OCI-LY1 (cell line): ENCODE measurements around the gene MAP3K9.

ENCODE experiments used
- H2AFZ ChIP-seq: fragments of 200-600 bp; sonication (generic), shearing (Covaris generic); 2 replicates; pipeline ENCODE4 v1.6.0; 2014; ENCODE audit warnings: antibody characterized with exemption, mild to moderate bottlenecking, low read length
- H3F3A ChIP-seq: fragments of 200-600 bp; sonication (generic), shearing (Covaris generic); 2 replicates; pipeline ENCODE4 v1.6.0; 2014; ENCODE audit warnings: mild to moderate bottlenecking, antibody characterized with exemption, low read length, moderate library complexity; ENCODE audit not compliant: insufficient read depth
- H3K27ac ChIP-seq: fragments of 200-600 bp; sonication (generic); 2 replicates; pipeline ENCODE4 v1.5.1; 2014; ENCODE audit warnings: low read length, mixed run types, mild to moderate bottlenecking, low read depth; ENCODE audit not compliant: poor library complexity, severe bottlenecking
- H3K27me3 ChIP-seq: fragments of 200-600 bp; sonication (generic); 2 replicates; pipeline ENCODE4 v1.6.0; 2014; ENCODE audit warnings: antibody characterized with exemption, mild to moderate bottlenecking, low read length, moderate library complexity; ENCODE audit not compliant: insufficient read depth
- H3K36me3 ChIP-seq: fragments of 200-600 bp; sonication (generic); 2 replicates; pipeline ENCODE4 v1.6.1; 2014; ENCODE audit warnings: mild to moderate bottlenecking, antibody characterized with exemption, low read length, moderate library complexity, mixed read lengths; ENCODE audit not compliant: insufficient read depth
- H3K4me1 ChIP-seq: fragments of 200-600 bp; sonication (generic); 2 replicates; pipeline ENCODE4 v1.5.1; 2014; ENCODE audit warnings: mild to moderate bottlenecking, low read length, moderate library complexity; ENCODE audit not compliant: insufficient read depth, severe bottlenecking
- H3K4me2 ChIP-seq: fragments of 200-600 bp; sonication (generic), shearing (Covaris generic); 2 replicates; pipeline ENCODE4 v1.6.1; 2014; ENCODE audit warnings: low read length
- H3K4me3 ChIP-seq: fragments of 200-600 bp; sonication (generic); 2 replicates; pipeline ENCODE4 v1.5.1; 2014; ENCODE audit warnings: low read length, low read depth, mild to moderate bottlenecking, mixed read lengths; ENCODE audit not compliant: poor library complexity, severe bottlenecking
- H3K79me2 ChIP-seq: fragments of 200-600 bp; shearing (Covaris generic); 2 replicates; pipeline ENCODE4 v1.6.1; 2016; ENCODE audit warnings: mixed run types, low read length, mixed read lengths; ENCODE audit not compliant: insufficient read depth
- H3K9ac ChIP-seq: fragments of 200-600 bp; sonication (generic), shearing (Covaris generic); 2 replicates; pipeline ENCODE4 v1.6.1; 2014; ENCODE audit warnings: mild to moderate bottlenecking, low read length, mixed read lengths
- H3K9me2 ChIP-seq: fragments of 200-600 bp; sonication (generic), shearing (Covaris generic); 2 replicates; pipeline ENCODE4 v1.6.1; 2014; ENCODE audit warnings: low read depth, mild to moderate bottlenecking, low read length, mixed read lengths
- H3K9me3 ChIP-seq: fragments of 200-600 bp; shearing (Covaris generic); 2 replicates; pipeline ENCODE4 v1.6.1; 2014; ENCODE audit warnings: low read length, mixed read lengths
- H4K20me1 ChIP-seq: fragments of 200-600 bp; sonication (generic), shearing (Covaris generic); 2 replicates; pipeline ENCODE4 v1.6.0; 2016; ENCODE audit warnings: mild to moderate bottlenecking, low read length; ENCODE audit not compliant: insufficient read depth
- EZH2 ChIP-seq: fragments of 200-600 bp; sonication (generic), shearing (Covaris generic); IDR thresholded peaks from 2 replicates; pipeline ENCODE4 v1.8.0; 2017; ENCODE audit warnings: borderline replicate concordance, mixed run types, mild to moderate bottlenecking, antibody characterized with exemption, low read length, moderate library complexity, mixed read lengths
- TF ChIP-seq, protein P1 (sequence below): fragments of 200-600 bp; sonication (generic), shearing (Covaris generic); IDR thresholded peaks from 2 replicates; pipeline ENCODE4 v1.5.1; 2017; ENCODE audit warnings: mild to moderate bottlenecking, antibody characterized with exemption, low read length, moderate library complexity, mixed read lengths

Gene MAP3K9

DNA sequence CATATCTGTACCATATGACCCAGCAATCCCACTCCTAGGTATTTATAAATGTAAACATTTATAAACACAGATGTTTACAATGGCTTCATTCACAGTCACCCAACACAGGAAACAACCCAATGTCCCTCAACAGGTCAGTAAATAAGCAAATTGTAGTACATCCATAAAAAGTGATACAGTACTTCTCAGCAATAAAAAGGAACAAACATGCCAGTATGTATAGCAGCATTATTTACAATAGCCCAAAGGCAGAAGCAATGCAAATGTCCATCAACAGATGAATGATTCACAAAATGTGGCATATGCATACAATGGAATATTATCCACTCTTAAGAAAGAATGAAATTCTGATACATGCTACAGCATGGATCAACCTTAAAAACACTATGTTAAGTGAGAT lies 27.6 kb upstream of the MAP3K9 start:
- H3K9me2 ChIP-seq, result no peaks in the 10 kb centered on the region
- no peaks in the 10 kb centered on the region; the same call in 1 of the 2 replicates for H3K36me3 ChIP-seq
- H3K27ac ChIP-seq, result no peak overlapping the region
- no peak overlapping the region for H3K4me2 ChIP-seq
- no peaks in the 10 kb centered on the region for H3K4me1 ChIP-seq
- H3K9me3 ChIP-seq, result no peaks in the 10 kb centered on the region
- H3K4me3 ChIP-seq, result no peak overlapping the region
- no peaks in the 10 kb centered on the region for H4K20me1 ChIP-seq
- no peaks in the 10 kb centered on the region; the same call in 1 of the 2 replicates for H3K27me3 ChIP-seq
- H3K9ac ChIP-seq, result no peak overlapping the region
- H3F3A ChIP-seq, result no peaks in the 10 kb centered on the region
- TF ChIP-seq EZH2, result no peak
- TF ChIP-seq, protein P1, sequence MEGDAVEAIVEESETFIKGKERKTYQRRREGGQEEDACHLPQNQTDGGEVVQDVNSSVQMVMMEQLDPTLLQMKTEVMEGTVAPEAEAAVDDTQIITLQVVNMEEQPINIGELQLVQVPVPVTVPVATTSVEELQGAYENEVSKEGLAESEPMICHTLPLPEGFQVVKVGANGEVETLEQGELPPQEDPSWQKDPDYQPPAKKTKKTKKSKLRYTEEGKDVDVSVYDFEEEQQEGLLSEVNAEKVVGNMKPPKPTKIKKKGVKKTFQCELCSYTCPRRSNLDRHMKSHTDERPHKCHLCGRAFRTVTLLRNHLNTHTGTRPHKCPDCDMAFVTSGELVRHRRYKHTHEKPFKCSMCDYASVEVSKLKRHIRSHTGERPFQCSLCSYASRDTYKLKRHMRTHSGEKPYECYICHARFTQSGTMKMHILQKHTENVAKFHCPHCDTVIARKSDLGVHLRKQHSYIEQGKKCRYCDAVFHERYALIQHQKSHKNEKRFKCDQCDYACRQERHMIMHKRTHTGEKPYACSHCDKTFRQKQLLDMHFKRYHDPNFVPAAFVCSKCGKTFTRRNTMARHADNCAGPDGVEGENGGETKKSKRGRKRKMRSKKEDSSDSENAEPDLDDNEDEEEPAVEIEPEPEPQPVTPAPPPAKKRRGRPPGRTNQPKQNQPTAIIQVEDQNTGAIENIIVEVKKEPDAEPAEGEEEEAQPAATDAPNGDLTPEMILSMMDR, result no peak
- H2AFZ ChIP-seq, result no peak overlapping the region
- no peaks in the 10 kb centered on the region for H3K79me2 ChIP-seq

DNA sequence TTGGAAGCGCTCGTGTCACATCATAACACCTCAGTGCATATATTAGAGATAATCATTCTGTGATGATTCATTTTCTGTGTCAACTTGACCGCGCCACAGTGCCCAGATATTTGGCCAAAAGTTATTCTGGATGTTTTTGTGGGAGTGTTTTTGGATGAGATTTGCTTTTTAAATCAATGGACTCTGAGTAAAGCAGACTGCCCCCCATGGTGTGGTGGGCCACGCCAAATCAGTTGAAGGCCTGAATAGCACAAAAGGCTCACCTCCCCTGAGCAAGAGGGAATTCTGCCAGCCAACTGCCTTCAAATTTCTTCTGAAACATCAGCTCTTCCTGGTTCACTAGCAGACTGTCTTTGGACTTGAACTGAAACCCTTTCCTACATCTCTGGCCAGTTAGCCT lies 24.6 kb upstream of the MAP3K9 start:
- no peak overlapping the region for H3K9ac ChIP-seq
- no peaks in the 10 kb centered on the region for H3K36me3 ChIP-seq
- no peaks in the 10 kb centered on the region for H4K20me1 ChIP-seq
- no peaks in the 10 kb centered on the region for H3K27me3 ChIP-seq
- H3K9me3 ChIP-seq, result no peaks in the 10 kb centered on the region
- TF ChIP-seq, protein P1, result no peak
- no peak for TF ChIP-seq EZH2
- H3K79me2 ChIP-seq, result no peaks in the 10 kb centered on the region
- no peaks in the 10 kb centered on the region for H3K9me2 ChIP-seq
- H3K4me1 ChIP-seq, result no peaks in the 10 kb centered on the region
- no peak overlapping the region for H3K4me3 ChIP-seq
- H3K4me2 ChIP-seq, result no peak overlapping the region
- H2AFZ ChIP-seq, result no peak overlapping the region
- H3F3A ChIP-seq, result no peaks in the 10 kb centered on the region
- H3K27ac ChIP-seq, result no peak overlapping the region

DNA sequence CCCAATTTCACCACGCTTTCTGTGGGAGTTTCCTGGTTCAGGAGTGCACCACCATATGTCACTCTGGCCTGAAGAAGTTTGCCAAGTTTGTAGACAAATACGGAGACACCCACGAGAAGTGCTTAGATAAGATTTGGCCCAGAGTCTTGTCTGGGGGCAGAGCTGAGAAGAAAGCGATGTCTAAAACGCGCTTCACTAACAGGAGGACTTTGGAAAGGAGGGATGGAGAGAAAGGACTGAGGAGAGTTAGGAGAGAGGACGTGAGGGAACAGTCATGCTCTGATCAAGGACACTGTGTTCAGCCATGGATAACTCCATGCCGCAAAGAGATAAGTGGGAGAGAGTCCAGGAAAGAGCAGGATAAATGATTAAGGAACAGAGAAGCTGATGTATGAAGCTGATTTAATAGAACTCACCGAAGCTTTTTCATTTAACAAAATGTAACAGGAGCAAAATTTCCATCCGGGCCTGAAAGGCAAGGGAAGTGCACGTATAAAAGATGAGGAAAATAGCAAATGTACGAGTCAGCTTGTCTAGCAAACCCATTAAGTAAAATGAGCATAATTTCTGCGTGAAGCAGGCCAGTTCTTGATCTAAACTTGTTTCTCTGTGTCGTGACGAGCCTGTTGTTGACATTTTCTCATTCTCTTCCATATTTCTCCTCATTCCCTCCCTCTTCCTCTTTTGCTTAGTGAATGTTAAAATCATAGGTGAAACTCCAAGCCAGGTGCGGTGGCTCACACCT lies 23.4 kb upstream of the MAP3K9 start:
- Histone ChIP-seq H3K27ac (no peak overlapping the region), H2AFZ (no peak overlapping the region), H3K4me2 (no peak overlapping the region), H3K4me3 (no peak overlapping the region), H3K9ac (no peak overlapping the region), H3F3A (no peaks in the 10 kb centered on the region), H3K36me3 (no peaks in the 10 kb centered on the region), H3K4me1 (no peaks in the 10 kb centered on the region), H3K9me3 (no peaks in the 10 kb centered on the region), H3K9me2 (no peaks in the 10 kb centered on the region), H3K27me3 (no peaks in the 10 kb centered on the region; the same call in 1 of the 2 replicates), H4K20me1 (no peaks in the 10 kb centered on the region), H3K79me2 (no peaks in the 10 kb centered on the region)
- TF ChIP-seq, protein P1, result no peak
- TF ChIP-seq EZH2, result no peak
